ENCODE results near the gene THUMPD1. TPM values are rescaled to one million over a fixed set of nuclear protein-coding genes. Genes with fewer than 3 reads are reported as not detected.
"Not testable (repeated sequence)": the region's sequence is repeated elsewhere in the genome, so short reads cannot be mapped to it uniquely, and the experiment has no call there.

The THUMPD1 gene
- polyA plus RNA-seq, 1 of the 3 experiments (the other 2 are of a cell fraction) = 24.8 TPM

GRCh38 chr16:20766294-20766693, 24.7 kb upstream of the THUMPD1 start:
- H4K20me1 ChIP-seq (ENCODE audit: insufficient read depth) = no peaks in the 10 kb centered on the region
- WGBS (ENCODE audit: low lambda C conversion rate) = 30% methylated on average over 5 of the region's 5 CpGs
- H3K9ac ChIP-seq = no peak overlapping the region
- DNase-seq = no peak
- ChIA-PET CTCF (interaction anchor here (0.6 kb wide), 2 partner anchors 26 to 174 kb away, joined by 3 read pairs; no protein-coding TSS in a partner anchor), POLR2A (no interaction called here)
- no peaks in the 10 kb centered on the region for H3K9me2 ChIP-seq
- H3K4me1 ChIP-seq (ENCODE audit: control insufficient read depth in 1 of 2, insufficient read depth in 2 of 2, low read depth in 1 of 2, low read length in 1 of 2) = no peaks in the 10 kb centered on the region
- no peak overlapping the region for H3K27ac ChIP-seq (ENCODE audit: low read depth in 2 of 2, low read length in 1 of 2)
- no peak for TF ChIP-seq PBX3 (IDR thresholded peaks at IDR 0.05)
- no peak overlapping the region for H3K4me3 ChIP-seq (ENCODE audit: low read depth in 2 of 2, low read length in 1 of 2)
- H3F3A ChIP-seq (replicated peaks; ENCODE audit: insufficient read depth) = no peaks in the 10 kb centered on the region
- no peak overlapping the region for H2AFZ ChIP-seq (ENCODE audit: low read depth)
- H3K36me3 ChIP-seq (replicated peaks in 1 of 2; ENCODE audit: control insufficient read depth in 1 of 2, insufficient read depth in 2 of 2, low read length in 1 of 2) = no peaks in the 10 kb centered on the region
- no peaks in the 10 kb centered on the region for H3K9me3 ChIP-seq
- no peaks in the 10 kb centered on the region for H3K27me3 ChIP-seq (ENCODE audit: insufficient read depth)
- H3K4me2 ChIP-seq = no peak overlapping the region
- H3K79me2 ChIP-seq (ENCODE audit: insufficient read depth) = no peaks in the 10 kb centered on the region

GRCh38 chr16:20765732-20766131, 24.1 kb upstream of the THUMPD1 start:
- no peak for DNase-seq
- Histone ChIP-seq H3K9me2 (no peaks in the 10 kb centered on the region), H2AFZ (ENCODE audit: low read depth) (no peak overlapping the region), H4K20me1 (ENCODE audit: insufficient read depth) (no peaks in the 10 kb centered on the region), H3K36me3 (replicated peaks in 1 of 2; ENCODE audit: control insufficient read depth in 1 of 2, insufficient read depth in 2 of 2, low read length in 1 of 2) (no peaks in the 10 kb centered on the region), H3K9me3 (no peaks in the 10 kb centered on the region), H3K9ac (no peak overlapping the region), H3K4me1 (ENCODE audit: control insufficient read depth in 1 of 2, insufficient read depth in 2 of 2, low read depth in 1 of 2, low read length in 1 of 2) (no peaks in the 10 kb centered on the region), H3K27ac (ENCODE audit: low read depth in 2 of 2, low read length in 1 of 2) (no peak overlapping the region), H3K4me3 (ENCODE audit: low read depth in 2 of 2, low read length in 1 of 2) (no peak overlapping the region), H3K4me2 (no peak overlapping the region), H3K79me2 (ENCODE audit: insufficient read depth) (no peaks in the 10 kb centered on the region), H3F3A (replicated peaks; ENCODE audit: insufficient read depth) (no peaks in the 10 kb centered on the region), H3K27me3 (ENCODE audit: insufficient read depth) (no peaks in the 10 kb centered on the region)
- WGBS (ENCODE audit: low lambda C conversion rate) = 88% methylated on average over 2 of the region's 2 CpGs
- ChIA-PET CTCF (interaction anchor here (0.6 kb wide), 1 partner anchor 26 kb away, joined by 3 read pairs; no protein-coding TSS in a partner anchor), POLR2A (interaction anchor here (0.6 kb wide), 1 partner anchor 506 kb away, joined by 4 read pairs; no protein-coding TSS in a partner anchor)
- TF ChIP-seq EZH2phosphoT487 (IDR thresholded peaks at IDR 0.05; ENCODE audit: borderline replicate concordance, low read depth) (no peak), RFX5 (IDR thresholded peaks at IDR 0.05; ENCODE audit: low read length) (no peak), PBX3 (IDR thresholded peaks at IDR 0.05) (no peak), MAX (IDR thresholded peaks at IDR 0.05; ENCODE audit: low read depth) (no peak), FOXJ3 (CRISPR knock-in tag; IDR thresholded peaks at IDR 0.05) (no peak), GABPA (IDR thresholded peaks at IDR 0.05; ENCODE audit: low read depth) (no peak), ELF1 (IDR thresholded peaks at IDR 0.05) (no peak), RXRA (IDR thresholded peaks at IDR 0.05; ENCODE audit: borderline replicate concordance, low read depth) (no peak), FOSL2 (IDR thresholded peaks at IDR 0.05; ENCODE audit: borderline replicate concordance, low read depth) (no peak), REST (IDR thresholded peaks at IDR 0.05; ENCODE audit: low read depth, low read length) (no peak), MEF2A (IDR thresholded peaks at IDR 0.05; ENCODE audit: borderline replicate concordance, low read depth) (no peak), SIN3A (IDR thresholded peaks at IDR 0.05; ENCODE audit: borderline replicate concordance, low read depth, low read length) (no peak), SMC3 (IDR thresholded peaks at IDR 0.05; ENCODE audit: low read depth, low read length) (no peak), JUND (IDR thresholded peaks at IDR 0.05) (no peak), EP300 (IDR thresholded peaks at IDR 0.05; ENCODE audit: borderline replicate concordance in 1 of 2, low read depth in 1 of 2, low read length in 1 of 2) (no peak)

- CTCF ChIA-PET; H3K36me3 ChIP-seq (replicated peaks in 1 of 2; ENCODE audit: control insufficient read depth in 1 of 2, insufficient read depth in 2 of 2, low read length in 1 of 2); H4K20me1 ChIP-seq (ENCODE audit: insufficient read depth); POLR2A ChIA-PET; H3K9me3 ChIP-seq; H3K9ac ChIP-seq; DNase-seq; H3K4me3 ChIP-seq (ENCODE audit: low read depth in 2 of 2, low read length in 1 of 2); H3K79me2 ChIP-seq (ENCODE audit: insufficient read depth); H2AFZ ChIP-seq (ENCODE audit: low read depth); H3K27ac ChIP-seq (ENCODE audit: low read depth in 2 of 2, low read length in 1 of 2); H3K27me3 ChIP-seq (ENCODE audit: insufficient read depth); H3K4me1 ChIP-seq (ENCODE audit: control insufficient read depth in 1 of 2, insufficient read depth in 2 of 2, low read depth in 1 of 2, low read length in 1 of 2); H3F3A ChIP-seq (replicated peaks; ENCODE audit: insufficient read depth); H3K9me2 ChIP-seq; H3K4me2 ChIP-seq: not testable (repeated sequence)
- 9% methylated on average over 1 of the region's 1 CpG for WGBS (ENCODE audit: low lambda C conversion rate)
Measured at GRCh38 chr16:20764448-20764847, 22.8 kb upstream of the THUMPD1 start.
